Dermis microvascular lymphatic vessel endothelial cell (primary cell): ENCODE data around the gene SYNRG. TPM values are rescaled to one million over a fixed set of nuclear protein-coding genes. Genes with fewer than 3 reads are reported as not detected.
"Not testable (repeated sequence)": the region's sequence is repeated elsewhere in the genome, so short reads cannot be mapped to it uniquely, and the experiment has no call there.

Experiments used
- DNase-seq, 2 donors: peaks; one replicate each; pipeline versions ENCODE4 v3.0.0 to v3.0.0-alpha.2; 2010; ENCODE audit warnings: low read depth in 2 of 2
- total RNA-seq: library from RNA; depleted of rRNA; stranded (reverse); fragments of >200 nt; gene quantifications from 2 replicates; pipeline ENCODE4 v1.2.1, GENCODE V29; 2014

The SYNRG gene
- total RNA-seq, 1 donor from 2014 or later, result 12.6 TPM

DNA sequence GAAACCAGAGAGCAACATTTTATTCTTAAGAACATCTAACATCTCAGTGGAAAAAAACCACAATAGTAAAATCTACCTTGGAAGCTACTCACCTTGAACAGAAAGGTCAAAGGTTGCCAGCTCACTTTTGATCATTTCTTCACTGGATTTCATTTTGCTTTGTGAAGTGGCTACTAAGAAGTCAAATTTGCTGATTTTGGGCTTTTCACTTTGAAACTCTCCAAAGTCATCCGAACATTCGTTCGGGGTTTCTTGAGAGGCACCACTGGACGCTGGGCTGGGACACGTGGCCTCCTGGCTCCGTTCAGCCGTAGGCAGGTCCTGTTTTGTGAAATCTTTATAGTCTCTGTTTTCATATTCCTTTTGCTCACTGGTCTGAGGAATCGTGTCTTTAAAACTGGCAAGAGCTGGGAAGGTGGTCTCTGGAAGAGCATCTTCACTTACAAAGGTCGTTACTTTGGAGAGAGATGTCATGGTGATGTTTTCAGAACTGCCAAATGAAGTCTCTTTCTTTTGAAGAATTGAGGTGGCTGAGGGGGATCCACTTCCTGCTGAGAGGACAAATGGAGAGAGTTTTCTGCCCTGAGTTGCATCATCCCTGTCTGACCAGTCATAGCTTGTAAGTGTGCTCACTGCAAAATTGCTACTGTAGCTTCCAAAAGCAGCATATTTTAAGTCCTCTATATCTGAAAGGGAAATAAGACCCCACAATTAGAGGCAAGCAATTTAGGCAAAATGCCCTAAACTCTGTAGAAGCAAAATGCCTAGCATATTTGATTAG, 67.1 kb downstream of the SYNRG start:
- DNase-seq, result no peak

DNA sequence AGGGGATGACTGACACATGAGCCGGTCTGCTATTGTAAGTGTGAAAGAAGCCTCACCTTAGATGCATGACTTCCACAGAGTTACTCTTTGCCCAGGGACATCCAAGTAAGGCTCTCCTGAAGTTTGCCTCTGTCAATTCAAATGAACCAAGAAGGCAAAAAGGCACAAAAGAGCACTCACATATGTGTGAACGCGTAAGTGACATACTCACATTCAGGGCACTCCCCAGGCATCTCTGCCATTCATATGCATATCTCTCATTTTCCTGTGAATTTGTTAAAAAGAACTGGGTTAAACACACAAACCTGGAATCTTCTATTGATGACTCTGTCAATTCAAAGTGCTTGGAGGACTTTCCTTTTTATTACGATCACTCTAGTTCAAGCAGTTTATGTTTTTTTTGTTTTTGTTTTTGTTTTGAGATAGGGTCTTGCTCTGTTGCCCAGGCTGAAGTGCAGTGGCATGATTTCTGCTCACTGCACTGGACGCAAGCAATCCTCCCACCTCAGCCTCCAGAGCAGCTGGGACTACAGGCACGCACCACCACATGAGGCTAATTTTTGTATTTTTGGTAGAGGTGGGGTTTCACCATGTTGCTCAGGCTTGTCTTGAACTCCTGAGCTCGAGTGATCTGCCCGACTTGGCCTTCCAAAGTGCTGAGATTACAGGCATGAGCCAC, 70.1 kb downstream of the SYNRG start:
- no peak for DNase-seq

DNA sequence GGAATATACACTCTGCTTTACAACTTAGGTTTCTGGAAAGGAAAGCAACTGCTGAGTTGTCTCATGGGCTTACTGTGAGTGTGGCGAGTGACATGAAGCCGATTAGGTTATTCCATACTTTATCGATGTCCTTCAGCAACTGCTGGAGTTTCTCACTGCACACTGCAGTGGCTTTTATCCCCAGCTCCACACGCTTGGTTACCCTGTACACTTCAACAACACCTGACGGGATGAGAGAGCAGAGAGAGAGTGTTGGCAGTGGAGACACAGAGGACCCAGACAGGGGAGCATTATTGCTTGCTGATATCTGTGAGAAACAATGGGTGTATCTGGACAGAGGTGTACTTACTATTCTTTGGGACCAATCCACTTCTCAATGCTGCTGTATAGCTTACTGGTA, 73.3 kb downstream of the SYNRG start:
- no peak for DNase-seq

DNA sequence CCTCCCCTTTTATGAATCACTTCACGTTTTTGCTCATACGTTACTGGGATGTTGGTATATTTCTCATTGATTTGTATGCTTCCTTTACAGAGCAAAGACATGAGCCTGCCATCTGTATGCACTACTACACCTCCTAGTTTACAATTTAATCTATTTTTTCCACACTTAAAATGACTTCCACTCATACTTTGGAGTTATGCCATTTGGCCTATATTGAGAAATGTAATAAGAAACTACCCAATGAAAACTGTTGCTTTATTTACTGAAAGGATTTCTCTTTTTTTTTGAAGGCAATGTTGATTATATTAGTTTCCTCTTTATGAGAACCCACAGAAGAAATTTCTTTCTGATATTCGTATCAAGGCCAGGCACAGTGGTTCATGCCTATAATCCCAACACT, 76.5 kb downstream of the SYNRG start:
- no peak for DNase-seq

DNA sequence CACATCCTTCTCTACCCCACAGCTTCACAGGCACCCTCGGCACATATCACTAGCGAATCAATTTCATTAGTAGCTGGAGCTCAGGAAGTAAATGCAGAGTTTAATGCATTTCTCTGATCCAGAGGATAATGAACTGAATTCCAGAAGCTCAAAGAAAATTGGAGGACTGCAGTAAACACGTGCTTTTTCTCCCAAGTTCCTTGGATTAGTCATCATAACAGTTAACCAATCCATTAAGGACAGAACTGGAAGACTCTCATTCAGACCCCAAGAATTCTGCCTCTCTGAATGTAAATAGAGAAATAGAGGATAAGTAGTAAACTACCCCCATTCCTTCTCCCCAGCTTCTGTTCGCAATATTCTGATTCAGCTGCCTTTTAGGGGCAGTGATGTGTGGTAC, 78.8 kb downstream of the SYNRG start:
- no peak for DNase-seq

DNA sequence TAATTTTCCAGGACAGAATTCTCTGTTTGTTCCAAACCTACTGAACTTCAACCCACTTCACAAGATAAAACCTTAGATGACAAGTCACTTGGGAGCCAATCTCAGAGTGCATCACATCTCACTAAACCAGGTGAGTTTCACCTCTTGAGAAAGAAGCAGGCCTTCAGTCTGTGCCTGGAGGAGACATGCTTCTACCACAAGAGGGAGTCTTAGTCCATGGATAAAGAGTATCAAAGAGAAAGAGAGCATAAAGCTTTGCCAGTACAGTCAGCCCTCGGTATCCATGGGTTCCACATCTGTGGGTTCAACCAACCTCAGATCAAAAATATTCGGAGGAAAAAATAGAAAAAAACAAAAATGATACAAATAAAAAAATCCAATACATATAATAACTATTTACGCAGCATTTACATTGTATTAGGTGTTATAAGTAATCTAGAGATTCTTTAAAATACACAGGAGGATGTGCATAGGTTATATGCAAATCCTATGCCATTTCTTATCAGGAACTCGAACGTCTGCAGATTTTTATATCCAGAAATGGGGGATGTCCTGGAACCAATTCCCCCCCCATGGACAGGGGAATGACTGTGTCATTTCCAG, 81.9 kb downstream of the SYNRG start:
- DNase-seq, result peak; percentile 31 to 59

DNA sequence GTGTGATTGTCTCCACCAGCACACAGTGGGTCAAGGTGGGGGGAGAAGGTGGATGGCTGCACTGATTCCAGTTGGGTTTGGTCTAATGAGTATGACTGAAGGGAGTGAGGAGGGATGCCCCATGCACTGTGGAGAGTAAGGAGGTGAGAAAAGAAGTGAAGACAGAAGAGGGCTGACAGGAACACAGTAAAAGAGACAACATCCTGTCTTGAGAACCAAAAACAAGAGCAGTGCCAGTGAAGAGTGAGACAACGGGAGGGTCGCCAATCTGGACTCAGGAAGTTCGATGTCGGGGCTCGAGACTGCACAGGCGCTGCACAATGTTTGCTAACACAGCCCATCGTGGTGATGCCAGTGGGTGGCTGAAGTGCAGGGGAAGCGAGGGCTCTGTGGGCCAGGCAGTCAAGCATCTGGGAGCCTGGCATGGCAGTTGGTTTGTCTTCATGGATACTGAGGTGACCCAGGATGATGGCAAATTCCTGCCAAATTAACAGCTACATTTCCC, 85.5 kb downstream of the SYNRG start:
- DNase-seq, result no peak

DNA sequence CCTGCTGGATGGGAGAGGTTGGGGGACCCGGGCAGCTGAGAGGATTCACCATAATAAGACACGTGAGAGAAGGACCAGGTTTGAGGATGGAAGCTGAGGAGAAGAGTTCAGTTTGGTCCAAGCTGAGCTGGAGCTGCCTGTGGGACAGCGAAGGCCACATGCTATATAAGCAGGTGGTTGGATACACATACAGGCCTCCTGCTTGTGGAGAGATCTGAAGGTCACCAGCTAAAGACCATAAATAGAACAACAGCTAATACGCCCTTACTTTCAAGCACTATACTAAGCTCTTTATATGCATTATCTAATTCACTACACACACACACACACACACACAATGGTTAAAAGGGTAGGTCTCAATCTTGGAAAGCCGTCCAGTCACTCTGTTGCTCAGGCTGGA, 87.4 kb downstream of the SYNRG start:
- DNase-seq, result no peak

DNA sequence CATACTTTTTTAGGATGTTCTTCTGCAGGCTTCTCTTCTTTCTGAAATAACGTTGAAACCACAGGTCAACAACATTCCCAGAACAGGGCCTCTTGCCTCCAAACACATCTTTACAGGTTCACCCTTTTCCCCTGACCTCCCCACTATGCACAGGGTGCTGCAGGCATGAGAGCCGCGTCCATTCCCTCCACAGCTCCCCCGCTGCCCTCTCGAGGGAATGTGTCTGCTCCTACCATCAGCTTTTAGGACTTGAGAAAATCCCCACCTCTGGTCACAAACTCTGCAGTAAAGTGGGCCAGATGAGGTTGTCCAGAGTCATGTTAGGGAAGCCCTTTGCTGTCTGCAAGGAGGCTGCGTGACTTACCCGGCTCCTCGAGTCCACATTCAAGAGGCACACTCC, 89.0 kb downstream of the SYNRG start:
- no peak for DNase-seq

DNA sequence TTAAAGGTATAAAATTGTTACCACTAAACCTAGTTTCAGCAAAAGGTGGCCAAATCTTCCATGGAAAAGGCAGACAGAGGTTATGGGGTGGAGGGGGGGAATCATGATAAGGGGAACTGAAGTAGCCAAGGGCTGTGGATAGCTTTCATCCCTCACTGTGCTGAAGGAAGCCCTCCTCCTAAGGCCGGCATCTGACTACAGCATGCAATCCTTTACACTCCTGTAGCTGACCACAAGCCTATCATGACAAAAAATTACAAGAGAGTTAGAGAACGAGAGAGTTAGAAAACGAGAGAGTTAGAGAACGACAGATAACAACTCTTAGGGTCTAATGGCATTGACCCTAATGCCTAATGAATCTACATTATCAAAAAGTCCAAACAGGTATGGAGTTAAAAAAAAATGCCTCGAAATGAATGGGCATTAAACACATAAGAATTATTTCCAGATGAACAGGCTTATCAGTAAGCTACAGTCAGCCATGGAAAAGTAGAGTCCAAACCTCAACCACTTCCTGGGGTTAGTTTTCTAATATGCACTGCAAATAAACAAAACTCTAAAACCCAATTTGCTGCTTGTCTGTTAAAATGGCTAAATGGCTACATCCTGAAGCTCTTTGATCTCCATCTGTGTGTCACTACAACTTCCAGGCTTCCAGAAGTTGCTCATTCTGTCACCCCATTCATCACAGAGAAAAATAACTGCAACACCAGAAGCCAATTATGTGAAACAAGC, 89.8 kb downstream of the SYNRG start:
- no peak for DNase-seq

DNA sequence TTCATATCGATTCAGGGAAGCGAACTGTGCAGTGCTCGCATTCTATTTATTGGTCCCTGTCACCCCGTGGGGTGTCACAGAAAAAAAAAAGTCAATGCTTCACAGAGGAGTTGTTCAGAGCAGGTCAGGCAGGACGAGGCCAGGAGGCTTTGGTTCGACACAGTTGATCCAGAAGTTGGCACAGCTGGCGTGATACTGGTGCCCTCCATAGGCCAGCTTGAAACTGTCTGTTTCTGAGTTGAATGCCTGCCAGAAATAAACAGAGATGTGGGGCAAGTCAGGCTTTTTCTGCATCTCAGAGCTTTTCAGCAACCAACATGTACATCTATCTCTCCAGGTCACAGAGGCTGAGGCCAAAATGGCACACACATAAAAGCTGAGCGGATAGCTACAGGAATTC, 90.4 kb downstream of the SYNRG start:
- DNase-seq, result no peak

DNA sequence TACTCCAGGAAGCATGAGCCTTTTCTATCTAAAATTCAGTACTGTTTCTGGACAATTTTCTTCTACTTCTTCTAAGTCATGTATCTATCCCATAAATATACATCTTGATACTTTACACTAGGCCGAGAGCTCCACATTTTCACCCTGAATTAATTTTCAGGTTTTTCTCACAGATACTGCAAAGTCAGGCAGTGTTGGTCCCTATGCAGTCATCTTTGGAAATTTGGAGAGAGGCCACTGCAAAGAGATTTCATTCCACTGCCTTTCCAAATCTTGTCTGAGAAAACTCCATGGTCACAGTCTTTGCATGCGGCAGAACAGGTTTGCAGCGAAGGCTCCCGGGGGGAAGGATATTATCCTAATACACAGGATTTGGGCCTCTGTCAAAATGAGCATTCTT, 91.3 kb downstream of the SYNRG start:
- no peak for DNase-seq

DNA sequence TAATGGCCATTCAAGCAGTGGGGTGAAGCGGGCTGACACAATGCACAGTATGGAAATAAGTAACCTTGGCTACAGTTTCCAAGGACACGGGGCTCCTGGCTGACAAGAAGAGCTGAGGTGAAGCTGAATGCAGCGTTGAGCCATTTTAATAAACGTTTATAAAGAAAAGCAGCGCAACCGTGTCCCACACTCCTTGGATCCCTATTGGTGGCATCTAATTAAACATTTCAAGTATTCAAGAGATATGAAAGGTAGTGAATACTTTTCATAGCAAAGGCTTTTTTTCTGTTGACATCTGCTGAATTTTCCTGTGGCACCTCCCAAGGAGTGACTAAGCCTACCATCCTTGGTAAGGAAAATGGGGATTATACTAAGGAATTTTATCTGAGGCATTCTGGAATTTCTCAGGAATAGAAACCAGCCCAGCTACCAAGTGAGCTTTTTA, 93.1 kb downstream of the SYNRG start:
- DNase-seq, result no peak

DNA sequence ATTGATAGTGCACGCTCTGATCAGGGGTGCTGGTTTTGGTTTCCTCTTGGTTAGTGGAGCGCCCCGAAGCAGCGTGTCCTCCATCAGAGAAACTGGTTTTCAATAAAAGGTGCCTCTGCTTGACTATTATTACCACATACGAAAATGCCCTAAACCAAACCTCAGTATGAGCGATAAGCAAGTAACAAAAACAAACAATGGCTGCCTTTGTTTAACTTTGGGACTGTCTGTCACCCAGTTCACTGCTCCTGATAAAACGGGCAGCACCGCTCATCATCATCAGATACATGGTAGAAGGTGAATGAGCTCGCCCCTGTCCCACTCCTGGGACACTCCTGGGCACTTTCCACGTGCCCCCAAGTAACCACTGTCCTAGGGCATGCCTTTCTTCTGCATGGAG, 95.5 kb downstream of the SYNRG start:
- no peak for DNase-seq

DNA sequence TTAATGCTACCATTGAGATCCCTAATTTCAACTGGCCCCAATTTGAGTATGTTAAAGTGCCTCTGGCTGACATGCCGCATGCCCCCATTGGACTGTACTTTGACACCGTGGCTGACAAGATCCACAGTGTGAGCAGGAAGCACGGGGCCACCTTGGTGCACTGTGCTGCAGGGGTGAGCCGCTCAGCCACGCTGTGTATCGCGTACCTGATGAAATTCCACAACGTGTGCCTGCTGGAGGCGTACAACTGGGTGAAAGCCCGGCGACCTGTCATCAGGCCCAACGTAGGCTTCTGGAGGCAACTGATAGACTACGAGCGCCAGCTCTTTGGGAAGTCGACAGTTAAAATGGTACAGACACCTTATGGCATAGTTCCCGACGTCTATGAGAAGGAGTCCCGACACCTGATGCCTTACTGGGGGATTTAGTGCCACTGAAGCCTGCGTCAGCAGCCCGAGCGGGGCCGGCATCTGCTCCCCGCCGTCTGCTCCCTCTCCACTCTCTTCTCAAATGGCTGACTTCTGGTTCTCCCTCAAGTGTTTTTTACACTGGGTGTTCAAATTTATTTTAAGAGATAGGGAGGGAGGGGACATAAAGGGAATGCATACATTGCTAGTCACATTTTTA, 96.7 kb downstream of the SYNRG start:
- no peak for DNase-seq

DNA sequence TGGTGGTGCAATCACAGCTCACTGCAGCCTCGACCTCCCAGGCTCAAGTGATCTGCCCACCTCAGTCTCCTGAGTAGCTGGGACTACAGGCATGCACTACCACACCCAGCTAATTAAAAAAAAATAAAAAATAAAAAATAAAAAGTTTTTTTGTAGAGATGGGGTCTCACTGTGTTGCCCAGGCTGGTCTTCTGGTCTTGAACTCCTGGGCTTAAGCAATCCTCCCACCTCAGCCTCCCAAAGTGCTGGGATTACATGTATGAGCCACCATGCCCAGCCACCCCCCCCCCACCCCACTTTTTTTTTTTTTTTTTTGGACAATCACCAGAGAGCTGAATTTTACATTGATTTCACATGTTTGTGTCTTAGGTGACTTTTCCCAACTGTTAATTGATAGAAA, 97.6 kb downstream of the SYNRG start:
- DNase-seq, result not testable (repeated sequence)

DNA sequence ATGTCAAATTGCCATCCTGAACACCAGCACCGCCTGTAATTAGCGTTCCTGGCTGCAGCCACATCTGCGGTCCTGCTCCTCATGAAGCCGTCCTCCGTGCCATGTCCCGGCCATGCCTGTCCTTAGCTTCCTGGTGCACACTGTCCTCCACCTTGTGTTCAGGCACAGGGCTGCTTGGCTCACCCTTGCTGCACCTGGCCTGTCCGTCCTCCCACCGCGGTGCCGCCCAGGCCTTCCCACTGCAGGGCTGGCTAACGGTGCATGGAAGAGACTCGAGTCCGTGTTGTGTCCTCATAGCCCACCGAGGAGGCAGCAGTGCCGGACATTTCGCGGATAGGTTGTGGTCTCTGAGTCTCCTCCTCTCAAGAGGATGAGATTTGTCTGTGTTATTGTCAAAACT, 99.2 kb downstream of the SYNRG start:
- no peak for DNase-seq

DNA sequence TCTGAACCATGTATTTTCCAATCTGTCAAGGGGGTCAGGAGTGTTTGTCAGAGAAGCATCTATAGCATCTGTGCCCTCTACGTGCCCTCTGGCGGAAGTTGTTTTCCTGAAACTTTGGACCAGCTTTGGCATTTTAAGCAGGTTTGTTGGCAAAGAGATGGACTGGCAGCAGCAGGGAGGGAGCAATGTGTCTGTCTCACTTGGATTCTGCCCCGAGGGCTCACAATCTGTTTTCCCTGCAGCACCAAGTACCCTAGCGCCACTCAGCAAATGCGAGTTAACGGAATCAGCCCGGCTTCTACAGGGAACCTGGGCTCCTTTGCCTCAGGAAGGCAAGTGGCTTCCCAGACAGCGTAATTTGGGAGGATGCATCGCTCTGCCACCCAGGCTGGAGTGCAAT, 102.1 kb downstream of the SYNRG start:
- no peak for DNase-seq

DNA sequence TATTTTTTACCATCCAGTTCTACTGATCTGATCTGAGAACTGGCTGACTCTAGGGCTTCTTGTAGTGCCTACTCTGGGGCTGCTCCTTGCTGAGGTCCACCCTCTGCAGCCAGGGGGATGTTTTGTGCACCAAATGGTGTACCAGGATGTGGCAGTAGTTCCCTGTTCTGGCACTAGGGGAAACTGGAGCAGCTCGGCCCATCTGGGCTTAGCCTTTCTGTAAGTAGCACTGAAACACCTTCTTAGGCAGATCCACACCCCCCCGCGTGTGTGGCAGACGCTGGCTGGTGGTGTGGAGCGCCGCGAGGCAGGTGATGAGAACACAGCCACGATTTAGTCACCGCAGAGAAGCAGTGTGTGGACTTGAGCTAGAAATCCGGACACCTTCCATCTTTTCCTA, 102.5 kb downstream of the SYNRG start:
- DNase-seq, result peak in 1 of 2 donors; percentile 27

DNA sequence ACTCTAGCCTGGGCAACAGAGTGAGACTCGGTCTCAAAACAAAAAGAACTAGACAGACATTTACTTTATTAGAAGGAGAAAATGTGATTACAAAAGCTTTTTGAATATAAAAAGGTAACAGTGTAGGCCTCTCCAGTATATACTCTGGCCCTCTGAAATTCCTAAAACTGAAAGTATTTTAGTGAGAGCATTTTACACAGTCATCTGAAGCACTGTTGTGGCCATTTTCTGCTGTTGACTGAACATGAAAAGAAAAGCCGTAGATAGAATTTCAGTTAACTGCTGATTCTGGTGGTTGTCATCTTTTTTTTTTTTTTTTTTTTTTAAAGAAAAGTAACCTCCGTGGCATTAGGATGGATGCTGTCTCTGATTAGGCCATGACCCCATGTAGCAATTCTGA, 103.9 kb downstream of the SYNRG start:
- DNase-seq, result no peak

DNA sequence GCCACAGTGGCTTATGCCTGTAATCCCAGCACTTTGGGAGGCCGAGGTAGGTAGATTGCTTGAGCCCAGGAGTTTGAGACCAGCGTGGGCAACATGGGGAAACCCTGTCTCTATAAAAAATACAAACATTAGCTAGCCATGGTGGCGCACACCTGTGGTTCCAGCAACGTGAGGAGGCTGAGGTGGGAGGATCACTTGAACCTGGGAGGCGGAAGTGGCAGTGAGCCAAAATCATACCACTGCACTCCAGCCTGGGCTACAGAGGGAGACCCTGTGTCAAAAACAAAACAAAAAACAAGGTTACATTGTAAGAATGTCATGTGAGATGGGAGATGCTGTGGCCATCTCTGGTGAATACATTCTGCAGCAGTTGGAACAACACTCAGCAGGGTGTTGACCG, 106.1 kb downstream of the SYNRG start:
- no peak for DNase-seq
